IMR-90 (cell line): ENCODE data around the gene DNAH8. TPM values are rescaled to one million over a fixed set of nuclear protein-coding genes. Genes with fewer than 3 reads are reported as not detected.

ENCODE experiments used
- ATAC-seq: fragments of 200-7000 bp; cut with Tn5 transposase; 2 replicates; pipeline ENCODE4 v1.9.1; 2020; ENCODE audit warnings: low read depth, mild to moderate bottlenecking, moderate library complexity
- BruUV-seq: library from RNA; stranded (reverse); fragments of 400-500 nt; replicated peaks from 2 replicates; lab custom pipeline; 2021; lab: Mats Ljungman, UMichigan
- CTCF ChIA-PET: fragments of 300-600 bp; formaldehyde crosslinking; extraction: SDS; loops from one replicate; lab custom pipeline; 2021; ENCODE audit warnings: antibody characterized with exemption; lab: Yijun Ruan, JAX
- POLR2A ChIA-PET: fragments of 300-600 bp; sonication (Branson Sonifier 250); formaldehyde crosslinking; loops from one replicate; lab custom pipeline; 2022; ENCODE audit warnings: antibody characterized with exemption; ENCODE audit not compliant: unreplicated experiment; lab: Charles Lee
- DNase-seq: peaks from one replicate; pipeline ENCODE4 v3.0.0; 2013
- H2AFZ ChIP-seq: replicated peaks from 2 replicates; pipeline ENCODE3; 2013; ENCODE audit warnings: low read length, mild to moderate bottlenecking; ENCODE audit not compliant: poor library complexity
- H2AK5ac ChIP-seq: 2 replicates; pipeline ENCODE4 v1.6.1; 2013; ENCODE audit warnings: low read depth, low read length, inconsistent platforms
- H2AK9ac ChIP-seq: replicated peaks from 2 replicates; pipeline ENCODE3; 2013; ENCODE audit warnings: mild to moderate bottlenecking, low read depth, low read length, moderate library complexity; ENCODE audit not compliant: poor library complexity
- H2BK120ac ChIP-seq: 2 replicates; pipeline ENCODE4 v1.6.1; 2013; ENCODE audit warnings: low read depth, low read length, inconsistent platforms
- H2BK15ac ChIP-seq: 3 replicates; pipeline ENCODE4 v1.6.1; 2013; ENCODE audit warnings: low read depth, low read length, inconsistent platforms
- H2BK20ac ChIP-seq: 2 replicates; pipeline ENCODE4 v1.6.1; 2013; ENCODE audit warnings: low read depth, mild to moderate bottlenecking, inconsistent platforms, low read length, moderate library complexity
- H2BK5ac ChIP-seq: 2 replicates; pipeline ENCODE4 v1.6.1; 2013; ENCODE audit warnings: mild to moderate bottlenecking, low read depth, low read length, inconsistent platforms; ENCODE audit not compliant: poor library complexity, severe bottlenecking
- H3K14ac ChIP-seq: replicated peaks from 2 replicates; pipeline ENCODE4 v1.6.1; 2013; ENCODE audit warnings: low read depth, low read length, inconsistent platforms
- H3K18ac ChIP-seq: 2 replicates; pipeline ENCODE4 v1.6.1; 2013; ENCODE audit warnings: low read depth, low read length, control low read depth
- H3K23ac ChIP-seq: 2 replicates; pipeline ENCODE4 v1.6.1; 2013; ENCODE audit warnings: low read depth, low read length, inconsistent platforms
- H3K27ac ChIP-seq: 2 replicates; pipeline ENCODE4 v1.5.1; 2013; ENCODE audit warnings: mild to moderate bottlenecking, control low read depth, low read length; ENCODE audit not compliant: insufficient read depth
- H3K27me3 ChIP-seq: 2 replicates; pipeline ENCODE4 v1.6.1; 2013; ENCODE audit warnings: low read length; ENCODE audit not compliant: control insufficient read depth, insufficient read depth
- H3K36me3 ChIP-seq: 2 replicates; pipeline ENCODE4 v1.6.1; 2013; ENCODE audit warnings: low read length, mixed read lengths; ENCODE audit not compliant: control insufficient read depth, insufficient read depth
- H3K4ac ChIP-seq: 2 replicates; pipeline ENCODE4 v1.6.1; 2013; ENCODE audit warnings: low read depth, low read length, inconsistent platforms
- H3K4me1 ChIP-seq: 2 replicates; pipeline ENCODE4 v1.6.1; 2013; ENCODE audit warnings: low read length, mixed read lengths; ENCODE audit not compliant: control insufficient read depth, insufficient read depth
- H3K4me2 ChIP-seq: 2 replicates; pipeline ENCODE4 v1.6.1; 2013; ENCODE audit warnings: low read depth, mild to moderate bottlenecking, control low read depth, low read length, moderate library complexity
- H3K4me3 ChIP-seq: 2 replicates; pipeline ENCODE4 v1.5.1; 2013; ENCODE audit warnings: low read depth, mild to moderate bottlenecking, control low read depth, low read length, moderate library complexity; ENCODE audit not compliant: insufficient read depth
- H3K56ac ChIP-seq: 2 replicates; pipeline ENCODE4 v1.6.1; 2013; ENCODE audit warnings: low read length, inconsistent platforms; ENCODE audit not compliant: insufficient read depth; ENCODE audit errors: extremely low read depth
- H3K79me1 ChIP-seq, 2 experiments: 2 replicates each; pipeline ENCODE4 v1.6.1; 2013; ENCODE audit warnings: low read length in 2 of 2, inconsistent platforms in 1 of 2, low read depth in 1 of 2
- H3K9ac ChIP-seq: 2 replicates; pipeline ENCODE4 v1.6.1; 2013; ENCODE audit warnings: low read depth, low read length, control low read depth
- H3K9me1 ChIP-seq: 2 replicates; pipeline ENCODE4 v1.6.1; 2013; ENCODE audit warnings: low read length, inconsistent platforms; ENCODE audit not compliant: insufficient read depth
- H3K9me3 ChIP-seq: 2 replicates; pipeline ENCODE4 v1.6.1; 2013; ENCODE audit warnings: low read length; ENCODE audit not compliant: control insufficient read depth, insufficient read depth
- H4K20me1 ChIP-seq: 2 replicates; pipeline ENCODE4 v1.6.1; 2013; ENCODE audit warnings: low read length, inconsistent platforms; ENCODE audit not compliant: insufficient read depth
- H4K5ac ChIP-seq: 2 replicates; pipeline ENCODE4 v1.6.1; 2013; ENCODE audit warnings: mild to moderate bottlenecking, low read depth, low read length, control low read depth
- H4K8ac ChIP-seq, 2 experiments: 2 replicates each; pipeline ENCODE4 v1.6.1; 2013; ENCODE audit warnings: low read depth in 2 of 2, low read length in 2 of 2, control low read depth in 1 of 2, inconsistent platforms in 1 of 2
- H4K91ac ChIP-seq: 2 replicates; pipeline ENCODE4 v1.6.1; 2013; ENCODE audit warnings: low read depth, low read length, inconsistent platforms; ENCODE audit not compliant: insufficient read depth
- CHD1 ChIP-seq: IDR thresholded peaks from 2 replicates; pipeline ENCODE4 v1.6.1; 2012; ENCODE audit warnings: low read depth, low read length, improper control_type of control experiment
- ELK1 ChIP-seq: fragments of 150-350 bp; IDR thresholded peaks from 2 replicates; pipeline ENCODE4 v1.6.1; 2016; ENCODE audit warnings: low read depth, mild to moderate bottlenecking, low read length, moderate library complexity, borderline replicate concordance
- NFE2L2 ChIP-seq: fragments of 150-350 bp; IDR thresholded peaks from 2 replicates; pipeline ENCODE4 v1.6.1; 2016; ENCODE audit warnings: low read depth, mild to moderate bottlenecking, low read length
- POLR2A ChIP-seq: IDR thresholded peaks from 2 replicates; pipeline ENCODE4 v1.6.1; 2012; ENCODE audit warnings: mild to moderate bottlenecking, low read depth, low read length
- WGBS, 2 experiments: methylation state at CpG; one replicate each; pipeline versions ENCODE4 v1.1.5 to v1.1.7; 2013; ENCODE audit warnings: missing lambda C conversion rate in 2 of 2; ENCODE audit not compliant: insufficient read length in 1 of 2; ENCODE audit errors: extremely low coverage in 2 of 2; 5-methylcytosine and 5-hydroxymethylcytosine counted together
- dilution Hi-C: fragments of 300-500 bp; cut with HindIII; formaldehyde crosslinking; loops from one replicate; pipeline ENCODE4 v1.14.3; 2018; ENCODE audit warnings: low sequenced_read_pairs; ENCODE audit not compliant: unreplicated experiment
- in situ Hi-C: fragments of 300-500 bp; cut with MboI; formaldehyde crosslinking; loops from 3 replicates; pipeline ENCODE4 v1.14.3; 2019; ENCODE audit warnings: low sequenced_read_pairs, inconsistent platforms, mixed read lengths
- intact Hi-C: fragments of 100-400 bp; cut with micrococcal nuclease; formaldehyde crosslinking; loops from 2 replicates; pipeline ENCODE4 v1.10.0; 2022
- polyA plus RNA-seq, 3 experiments: library from polyadenylated mRNA; depleted of rRNA; stranded (reverse); fragments of >200 nt; gene quantifications; 2 replicates each; pipeline ENCODE4 v1.2.3, GENCODE V29; 2012; ENCODE audit warnings: low replicate concordance in 1 of 3
- total RNA-seq: library from RNA; depleted of rRNA; stranded (reverse); fragments of >200 nt; gene quantifications from 2 replicates; pipeline ENCODE4 v1.2.3, GENCODE V29; 2012

DNAH8 gene
- total and polyA plus RNA-seq, 2 of the 4 experiments (the other 2 are of a cell fraction) = not detected

- Histone ChIP-seq H4K8ac (no peak overlapping the region), H3K9me3 (no peaks in the 10 kb centered on the region), H3K9ac (no peak overlapping the region), H2BK20ac (no peak overlapping the region), H3K18ac (no peak overlapping the region), H4K91ac (no peak overlapping the region), H3K23ac (no peak overlapping the region), H2BK15ac (no peak overlapping the region), H3K14ac (no peak overlapping the region), H3K9me1 (no peaks in the 10 kb centered on the region), H2AFZ (no peak overlapping the region), H3K4me1 (no peaks in the 10 kb centered on the region), H2AK9ac (no peak overlapping the region), H2BK120ac (no peak overlapping the region), H4K20me1 (no peaks in the 10 kb centered on the region), H2BK5ac (no peak overlapping the region), H2AK5ac (no peak overlapping the region), H3K4me3 (no peak overlapping the region), H3K79me1 (no peaks in the 10 kb centered on the region), H3K27ac (no peak overlapping the region), H3K4ac (no peak overlapping the region), H3K36me3 (no peaks in the 10 kb centered on the region), H3K56ac (no peak overlapping the region), H3K4me2 (no peak overlapping the region), H4K5ac (no peak overlapping the region), H3K27me3 (no peaks in the 10 kb centered on the region)
- in situ Hi-C loops (no loop called here), dilution Hi-C loops (no loop called here), intact Hi-C loops (no loop called here)
- DNase-seq (no peak), ATAC-seq (no peak)
- BruUV-seq = no TSS peak
- no CpG with 5 or more reads among the region's 2 CpGs for WGBS, 2 experiments
- CTCF ChIA-PET = no interaction called here
- no peak for TF ChIP-seq CHD1
- TF ChIP-seq POLR2A = no peak
- TF ChIP-seq ELK1 = no peak
- no peak for TF ChIP-seq NFE2L2
- POLR2A ChIA-PET = no interaction called here
Measured at GRCh38 chr6:38853236-38853635, 138.1 kb downstream of the DNAH8 start.
